WTC11 (cell line): ENCODE measurements around the gene DCTD.

Experiments used
- CREM ChIP-seq: sonication (generic); formaldehyde crosslinking; IDR thresholded peaks from 2 replicates; pipeline ENCODE4 v1.8.1; 2022; ENCODE audit warnings: mild to moderate bottlenecking, missing genetic modification reagents, moderate library complexity
- FOXJ3 ChIP-seq: sonication (generic); formaldehyde crosslinking; IDR thresholded peaks from 2 replicates; pipeline ENCODE4 v1.9.0; 2021; ENCODE audit warnings: missing genetic modification reagents, mild to moderate bottlenecking, borderline replicate concordance
- KAT7 ChIP-seq: sonication (generic); formaldehyde crosslinking; IDR thresholded peaks from 2 replicates; pipeline ENCODE4 v1.8.1; 2023; ENCODE audit warnings: missing genetic modification reagents, mild to moderate bottlenecking, borderline replicate concordance
- ZNF138 ChIP-seq: sonication (generic); formaldehyde crosslinking; conservative IDR thresholded peaks from 2 replicates; pipeline ENCODE4 v1.8.1; 2022; ENCODE audit warnings: mild to moderate bottlenecking, moderate library complexity, missing genetic modification reagents
- TF ChIP-seq, protein P1 (sequence below): sonication (generic); formaldehyde crosslinking; IDR thresholded peaks from 2 replicates; pipeline ENCODE4 v1.8.0; 2022; ENCODE audit warnings: missing genetic modification reagents
- TF ChIP-seq, protein P2 (sequence below): sonication (generic); formaldehyde crosslinking; IDR thresholded peaks from 2 replicates; pipeline ENCODE4 v1.8.1; 2023; ENCODE audit warnings: mild to moderate bottlenecking, missing genetic modification reagents
- TF ChIP-seq, protein P3 (sequence below): fragments of 200-600 bp; IDR thresholded peaks from 2 replicates; pipeline ENCODE4 v1.8.0; 2022; ENCODE audit warnings: antibody characterized with exemption

DNA sequence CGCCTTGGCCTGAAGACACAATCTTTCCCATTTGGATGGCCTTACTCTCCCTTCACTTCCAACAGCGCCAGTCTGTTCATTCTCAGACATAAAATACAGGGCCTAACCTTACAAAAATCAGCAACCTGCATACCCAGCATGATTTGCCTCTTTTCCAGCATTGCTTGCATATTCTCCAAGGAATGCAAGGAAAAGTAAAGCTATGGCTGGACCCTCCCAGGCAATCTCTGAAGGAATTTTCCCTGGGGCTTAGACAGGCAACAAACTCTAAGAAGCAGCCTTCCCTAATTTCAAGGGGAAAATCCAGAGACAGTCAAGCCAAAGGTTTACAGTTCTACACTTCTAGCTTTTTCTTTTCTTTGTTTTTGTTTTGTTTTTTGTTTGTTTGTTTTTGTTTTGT is 3.6 kb downstream of the DCTD start:
- TF ChIP-seq, protein P1, sequence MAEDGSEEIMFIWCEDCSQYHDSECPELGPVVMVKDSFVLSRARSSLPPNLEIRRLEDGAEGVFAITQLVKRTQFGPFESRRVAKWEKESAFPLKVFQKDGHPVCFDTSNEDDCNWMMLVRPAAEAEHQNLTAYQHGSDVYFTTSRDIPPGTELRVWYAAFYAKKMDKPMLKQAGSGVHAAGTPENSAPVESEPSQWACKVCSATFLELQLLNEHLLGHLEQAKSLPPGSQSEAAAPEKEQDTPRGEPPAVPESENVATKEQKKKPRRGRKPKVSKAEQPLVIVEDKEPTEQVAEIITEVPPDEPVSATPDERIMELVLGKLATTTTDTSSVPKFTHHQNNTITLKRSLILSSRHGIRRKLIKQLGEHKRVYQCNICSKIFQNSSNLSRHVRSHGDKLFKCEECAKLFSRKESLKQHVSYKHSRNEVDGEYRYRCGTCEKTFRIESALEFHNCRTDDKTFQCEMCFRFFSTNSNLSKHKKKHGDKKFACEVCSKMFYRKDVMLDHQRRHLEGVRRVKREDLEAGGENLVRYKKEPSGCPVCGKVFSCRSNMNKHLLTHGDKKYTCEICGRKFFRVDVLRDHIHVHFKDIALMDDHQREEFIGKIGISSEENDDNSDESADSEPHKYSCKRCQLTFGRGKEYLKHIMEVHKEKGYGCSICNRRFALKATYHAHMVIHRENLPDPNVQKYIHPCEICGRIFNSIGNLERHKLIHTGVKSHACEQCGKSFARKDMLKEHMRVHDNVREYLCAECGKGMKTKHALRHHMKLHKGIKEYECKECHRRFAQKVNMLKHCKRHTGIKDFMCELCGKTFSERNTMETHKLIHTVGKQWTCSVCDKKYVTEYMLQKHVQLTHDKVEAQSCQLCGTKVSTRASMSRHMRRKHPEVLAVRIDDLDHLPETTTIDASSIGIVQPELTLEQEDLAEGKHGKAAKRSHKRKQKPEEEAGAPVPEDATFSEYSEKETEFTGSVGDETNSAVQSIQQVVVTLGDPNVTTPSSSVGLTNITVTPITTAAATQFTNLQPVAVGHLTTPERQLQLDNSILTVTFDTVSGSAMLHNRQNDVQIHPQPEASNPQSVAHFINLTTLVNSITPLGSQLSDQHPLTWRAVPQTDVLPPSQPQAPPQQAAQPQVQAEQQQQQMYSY (CRISPR knock-in tag), result no peak
- TF ChIP-seq CREM (CRISPR knock-in tag) (no peak), FOXJ3 (CRISPR knock-in tag) (no peak), ZNF138 (CRISPR knock-in tag) (no peak), KAT7 (CRISPR knock-in tag) (no peak)
- TF ChIP-seq, protein P2, sequence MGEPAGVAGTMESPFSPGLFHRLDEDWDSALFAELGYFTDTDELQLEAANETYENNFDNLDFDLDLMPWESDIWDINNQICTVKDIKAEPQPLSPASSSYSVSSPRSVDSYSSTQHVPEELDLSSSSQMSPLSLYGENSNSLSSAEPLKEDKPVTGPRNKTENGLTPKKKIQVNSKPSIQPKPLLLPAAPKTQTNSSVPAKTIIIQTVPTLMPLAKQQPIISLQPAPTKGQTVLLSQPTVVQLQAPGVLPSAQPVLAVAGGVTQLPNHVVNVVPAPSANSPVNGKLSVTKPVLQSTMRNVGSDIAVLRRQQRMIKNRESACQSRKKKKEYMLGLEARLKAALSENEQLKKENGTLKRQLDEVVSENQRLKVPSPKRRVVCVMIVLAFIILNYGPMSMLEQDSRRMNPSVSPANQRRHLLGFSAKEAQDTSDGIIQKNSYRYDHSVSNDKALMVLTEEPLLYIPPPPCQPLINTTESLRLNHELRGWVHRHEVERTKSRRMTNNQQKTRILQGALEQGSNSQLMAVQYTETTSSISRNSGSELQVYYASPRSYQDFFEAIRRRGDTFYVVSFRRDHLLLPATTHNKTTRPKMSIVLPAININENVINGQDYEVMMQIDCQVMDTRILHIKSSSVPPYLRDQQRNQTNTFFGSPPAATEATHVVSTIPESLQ (CRISPR knock-in tag), result no peak
- TF ChIP-seq, protein P3, sequence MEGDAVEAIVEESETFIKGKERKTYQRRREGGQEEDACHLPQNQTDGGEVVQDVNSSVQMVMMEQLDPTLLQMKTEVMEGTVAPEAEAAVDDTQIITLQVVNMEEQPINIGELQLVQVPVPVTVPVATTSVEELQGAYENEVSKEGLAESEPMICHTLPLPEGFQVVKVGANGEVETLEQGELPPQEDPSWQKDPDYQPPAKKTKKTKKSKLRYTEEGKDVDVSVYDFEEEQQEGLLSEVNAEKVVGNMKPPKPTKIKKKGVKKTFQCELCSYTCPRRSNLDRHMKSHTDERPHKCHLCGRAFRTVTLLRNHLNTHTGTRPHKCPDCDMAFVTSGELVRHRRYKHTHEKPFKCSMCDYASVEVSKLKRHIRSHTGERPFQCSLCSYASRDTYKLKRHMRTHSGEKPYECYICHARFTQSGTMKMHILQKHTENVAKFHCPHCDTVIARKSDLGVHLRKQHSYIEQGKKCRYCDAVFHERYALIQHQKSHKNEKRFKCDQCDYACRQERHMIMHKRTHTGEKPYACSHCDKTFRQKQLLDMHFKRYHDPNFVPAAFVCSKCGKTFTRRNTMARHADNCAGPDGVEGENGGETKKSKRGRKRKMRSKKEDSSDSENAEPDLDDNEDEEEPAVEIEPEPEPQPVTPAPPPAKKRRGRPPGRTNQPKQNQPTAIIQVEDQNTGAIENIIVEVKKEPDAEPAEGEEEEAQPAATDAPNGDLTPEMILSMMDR, result no peak
